HCT116 (cell line): ENCODE results near the gene MIPEP. TPM values are rescaled to one million over a fixed set of nuclear protein-coding genes. Genes with fewer than 3 reads are reported as not detected.

Source experiments
- ATAC-seq: fragments of 200-7000 bp; cut with Tn5 transposase; 2 replicates; pipeline ENCODE4 v1.9.1; 2020; ENCODE audit warnings: mild to moderate bottlenecking, moderate library complexity
- BruUV-seq: library from RNA; stranded (reverse); fragments of 400-500 nt; replicated peaks from 2 replicates; lab custom pipeline; 2021; lab: Mats Ljungman, UMichigan
- CTCF ChIA-PET: fragments of 300-600 bp; sonication (Branson Sonifier 250); formaldehyde crosslinking; loops from one replicate; lab custom pipeline; 2021; ENCODE audit warnings: antibody characterized with exemption; lab: Charles Lee
- POLR2A ChIA-PET: fragments of 300-600, 350-600 bp; sonication (Branson Sonifier 250); formaldehyde crosslinking; loops from one replicate; lab custom pipeline; 2021; ENCODE audit warnings: antibody characterized with exemption; lab: Charles Lee
- RAD21 ChIA-PET, 2 experiments: fragments of 300-600 bp; sonication (Branson Sonifier 250); formaldehyde crosslinking; loops; one replicate each; lab custom pipeline; 2023; ENCODE audit warnings: low total read pairs in 2 of 2; ENCODE audit not compliant: uncharacterized antibody in 2 of 2, unreplicated experiment in 2 of 2, low non-redundant PET in 1 of 2; lab: Charles Lee
- DNase-seq: peaks from one replicate; pipeline ENCODE4 v3.0.0-alpha.2; 2010; ENCODE audit warnings: low read depth, low spot score
- H2AFZ ChIP-seq: fragments of 200-600 bp; shearing (Covaris generic), sonication (generic); 2 replicates; pipeline ENCODE4 v1.6.1; 2017; ENCODE audit warnings: low read depth, mixed run types, mixed read lengths, antibody characterized with exemption, low read length; ENCODE audit not compliant: poor library complexity, severe bottlenecking
- H3K27ac ChIP-seq: 2 replicates; pipeline ENCODE4 v1.5.1; 2012; ENCODE audit warnings: low read depth, low read length
- H3K27me3 ChIP-seq: fragments of 200-600 bp; sonication (generic); 2 replicates; pipeline ENCODE4 v1.6.1; 2016; ENCODE audit warnings: mixed run types, low read length, mixed read lengths; ENCODE audit not compliant: insufficient read depth
- H3K36me3 ChIP-seq, 2 experiments: fragments of 200-500 bp in 1 of 2; fragments of 200-600 bp in 1 of 2; sonication (Bioruptor generic) in 1 of 2; sonication (generic) in 1 of 2; 2 replicates each; pipeline versions ENCODE4 v1.5.1 to v1.6.1; 2014 to 2016; ENCODE audit warnings: low read length in 2 of 2, inconsistent platforms in 1 of 2, mixed read lengths in 1 of 2, mixed run types in 1 of 2; ENCODE audit not compliant: insufficient read depth in 2 of 2, control insufficient read depth in 1 of 2
- H3K4me1 ChIP-seq, 2 experiments: fragments of 200-600 bp in 1 of 2; sonication (generic) in 1 of 2; 2 replicates each; pipeline versions ENCODE4 v1.5.1 to v1.6.1; 2012 to 2017; ENCODE audit warnings: low read length in 2 of 2, inconsistent platforms in 1 of 2, mild to moderate bottlenecking in 1 of 2, mixed read lengths in 1 of 2, mixed run types in 1 of 2, moderate library complexity in 1 of 2; ENCODE audit not compliant: insufficient read depth in 2 of 2, control insufficient read depth in 1 of 2
- H3K4me2 ChIP-seq: fragments of 200-600 bp; sonication (generic); 2 replicates; pipeline ENCODE4 v1.6.1; 2017; ENCODE audit warnings: mixed run types, low read length, mixed read lengths
- H3K4me3 ChIP-seq, 2 experiments: fragments of 200-600 bp in 1 of 2; sonication (generic) in 1 of 2; replicated peaks in 1 of 2; 2 replicates each; pipeline ENCODE4 v1.5.1; 2011 to 2016; ENCODE audit warnings: low read length in 2 of 2, control low read depth in 1 of 2, low read depth in 1 of 2, mild to moderate bottlenecking in 1 of 2, mixed read lengths in 1 of 2, mixed run types in 1 of 2
- H3K79me2 ChIP-seq: fragments of 200-600 bp; sonication (generic); 2 replicates; pipeline ENCODE4 v1.6.1; 2017; ENCODE audit warnings: mild to moderate bottlenecking, mixed run types, low read length, moderate library complexity, mixed read lengths; ENCODE audit not compliant: insufficient read depth
- H3K9ac ChIP-seq: fragments of 200-600 bp; sonication (generic); 2 replicates; pipeline ENCODE4 v1.6.1; 2016; ENCODE audit warnings: low read length, mixed read lengths
- H3K9me2 ChIP-seq: fragments of 200-600 bp; sonication (generic), shearing (Covaris generic); 2 replicates; pipeline ENCODE4 v1.6.1; 2017; ENCODE audit warnings: mixed run types, mild to moderate bottlenecking, moderate library complexity; ENCODE audit not compliant: insufficient read depth
- H3K9me3 ChIP-seq, 2 experiments: fragments of 200-500 bp in 1 of 2; fragments of 200-600 bp in 1 of 2; sonication (Bioruptor generic) in 1 of 2; sonication (generic) in 1 of 2; 2 replicates each; pipeline ENCODE4 v1.6.1; 2014 to 2017; ENCODE audit warnings: low read length in 2 of 2, mixed read lengths in 2 of 2, inconsistent platforms in 1 of 2, low read depth in 1 of 2, mild to moderate bottlenecking in 1 of 2, mixed run types in 1 of 2, moderate library complexity in 1 of 2; ENCODE audit not compliant: control insufficient read depth in 1 of 2, insufficient read depth in 1 of 2
- H4K20me1 ChIP-seq: fragments of 200-600 bp; sonication (generic), shearing (Covaris generic); 2 replicates; pipeline ENCODE4 v1.6.1; 2017; ENCODE audit warnings: mixed run types, mild to moderate bottlenecking, moderate library complexity; ENCODE audit not compliant: insufficient read depth
- ATF3 ChIP-seq: IDR thresholded peaks from 2 replicates; pipeline ENCODE4 v1.6.1; 2012
- CBX3 ChIP-seq: IDR thresholded peaks from 2 replicates; pipeline ENCODE4 v1.6.1; 2012; ENCODE audit warnings: low read depth
- CEBPB ChIP-seq: IDR thresholded peaks from 2 replicates; pipeline ENCODE4 v1.6.1; 2012; ENCODE audit warnings: low read depth
- ELF1 ChIP-seq: IDR thresholded peaks from 2 replicates; pipeline ENCODE4 v1.6.1; 2012; ENCODE audit warnings: low read depth, borderline replicate concordance
- EZH2 ChIP-seq: fragments of 200-600 bp; sonication (generic); IDR thresholded peaks from 2 replicates; pipeline ENCODE4 v1.6.1; 2017; ENCODE audit warnings: antibody characterized with exemption, mixed run types
- EZH2phosphoT487 ChIP-seq: fragments of 200-600 bp; IDR thresholded peaks from 2 replicates; pipeline ENCODE4 v1.6.1; 2018; ENCODE audit warnings: antibody characterized with exemption, borderline replicate concordance
- JUND ChIP-seq: IDR thresholded peaks from 2 replicates; pipeline ENCODE4 v1.6.1; 2012
- POLR2A ChIP-seq: IDR thresholded peaks from 2 replicates; pipeline ENCODE4 v1.7.0; 2011; ENCODE audit warnings: borderline replicate concordance; ENCODE audit not compliant: insufficient read depth, insufficient read length; ENCODE audit errors: extremely low read depth
- POLR2AphosphoS5 ChIP-seq: IDR thresholded peaks from 2 replicates; pipeline ENCODE4 v1.6.1; 2011; ENCODE audit warnings: mild to moderate bottlenecking, low read depth, low read length, moderate library complexity
- REST ChIP-seq: IDR thresholded peaks from 2 replicates; pipeline ENCODE4 v1.6.1; 2012; ENCODE audit warnings: low read depth
- SIN3A ChIP-seq: IDR thresholded peaks from 2 replicates; pipeline ENCODE4 v1.6.1; 2012; ENCODE audit warnings: low read depth
- SP1 ChIP-seq: IDR thresholded peaks from 2 replicates; pipeline ENCODE4 v1.6.1; 2012; ENCODE audit warnings: low read depth
- SRF ChIP-seq: IDR thresholded peaks from 2 replicates; pipeline ENCODE4 v1.6.1; 2012; ENCODE audit warnings: low read depth
- TCF7L2 ChIP-seq: IDR thresholded peaks from 2 replicates; pipeline ENCODE4 v1.7.0; 2011; ENCODE audit warnings: borderline replicate concordance, inconsistent platforms; ENCODE audit not compliant: insufficient read depth, insufficient read length; ENCODE audit errors: extremely low read depth
- ZFX ChIP-seq: fragments of 450-650 bp; IDR thresholded peaks from 2 replicates; pipeline ENCODE4 v1.6.1; 2017
- intact Hi-C: fragments of 100-400 bp; cut with micrococcal nuclease; formaldehyde crosslinking; loops from 2 replicates; pipeline ENCODE4 v1.10.0; 2022
- total RNA-seq: library from RNA; stranded (reverse); gene quantifications from one replicate; pipeline ENCODE4 v1.2.1, GENCODE V29; 2021; ENCODE audit not compliant: unreplicated experiment

The MIPEP gene
- total RNA-seq, 1 experiment from 2014 or later: 33.3 TPM

GRCh38 chr13:23750383-23751121, 138.6 kb downstream of the MIPEP start:
- POLR2A ChIA-PET: no interaction called here
- Histone ChIP-seq H3K4me1 (peaks cover 0 to 4% of the 10 kb centered on the region in 2 experiments; a peak in 1 of 4 replicates), H3K27me3 (no peaks in the 10 kb centered on the region), H2AFZ (no peak overlapping the region), H3K9me2 (no peaks in the 10 kb centered on the region), H3K36me3 (no peaks in the 10 kb centered on the region), H3K4me3 (no peak overlapping the region), H3K4me2 (no peak overlapping the region), H4K20me1 (no peaks in the 10 kb centered on the region), H3K9ac (no peak overlapping the region), H3K79me2 (no peaks in the 10 kb centered on the region), H3K9me3 (no peaks in the 10 kb centered on the region), H3K27ac (no peak overlapping the region)
- RAD21 ChIA-PET: no interaction called here
- no peak for ATAC-seq
- DNase-seq: no peak
- no TSS peak for BruUV-seq
- intact Hi-C loops: no loop called here
- no peak for TF ChIP-seq ZFX
- CTCF ChIA-PET: interaction anchor here (0.9 kb wide), 1 partner anchor 9 kb away, joined by 4 read pairs; no protein-coding TSS in a partner anchor

- H3K4me1 ChIP-seq: peaks cover 2 to 6% of the 10 kb centered on the region in 2 experiments; a peak in 1 of 4 replicates
- H2AFZ ChIP-seq: no peak overlapping the region
- intact Hi-C loops: no loop called here
- no peaks in the 10 kb centered on the region for H3K36me3 ChIP-seq
- H4K20me1 ChIP-seq: no peaks in the 10 kb centered on the region
- H3K4me2 ChIP-seq: no peak overlapping the region
- ChIA-PET RAD21 (no interaction called here), CTCF (no interaction called here), POLR2A (no interaction called here)
- H3K9me3 ChIP-seq: no peaks in the 10 kb centered on the region
- no peaks in the 10 kb centered on the region for H3K79me2 ChIP-seq
- DNase-seq: no peak
- no peak overlapping the region for H3K27ac ChIP-seq
- no peaks in the 10 kb centered on the region for H3K9me2 ChIP-seq
- H3K27me3 ChIP-seq: no peaks in the 10 kb centered on the region
- BruUV-seq: no TSS peak
- H3K4me3 ChIP-seq: no peak overlapping the region
- H3K9ac ChIP-seq: no peak overlapping the region
- ATAC-seq: no peak
- TF ChIP-seq TCF7L2 (no peak), CEBPB (no peak), SIN3A (no peak), CBX3 (no peak), JUND (no peak), ZFX (no peak), POLR2AphosphoS5 (no peak), EZH2phosphoT487 (no peak), EZH2 (no peak), ELF1 (no peak), REST (no peak), SRF (no peak), SP1 (no peak), POLR2A (no peak), ATF3 (no peak)
These were observed 139.8 kb downstream of the MIPEP start for GRCh38 chr13:23749288-23749873.
